Measurements from ENCODE around the gene EPN2.

Gene EPN2

GRCh38 chr17:19248151-19248927 is 11.2 kb downstream of the EPN2 start:
- H3K9me3 ChIP-seq (ENCODE audit: low read length), result no peaks in the 10 kb centered on the region
- no peaks in the 10 kb centered on the region for H3K27me3 ChIP-seq (ENCODE audit: insufficient read depth, low read length)
- H3K4me3 ChIP-seq (ENCODE audit: low read length), result no peak overlapping the region

GRCh38 chr17:19248928-19249574 is 11.9 kb downstream of the EPN2 start:
- no peak overlapping the region for H2AFZ ChIP-seq (ENCODE audit: low read depth, low read length)
- no peaks in the 10 kb centered on the region for H3K4me1 ChIP-seq (ENCODE audit: insufficient read depth, low read length)
- no peak overlapping the region for H3K4me3 ChIP-seq (ENCODE audit: low read length)
- no peaks in the 10 kb centered on the region for H3K9me3 ChIP-seq (ENCODE audit: low read length)
- H3K27me3 ChIP-seq (ENCODE audit: insufficient read depth, low read length), result no peaks in the 10 kb centered on the region
- H3K36me3 ChIP-seq (ENCODE audit: insufficient read depth, low read length), result no peaks in the 10 kb centered on the region

More at GRCh38 chr17:19248151-19248927, 11.2 kb downstream of the EPN2 start:
- no peaks in the 10 kb centered on the region for H3K36me3 ChIP-seq (ENCODE audit: insufficient read depth, low read length)
- H3K4me1 ChIP-seq (ENCODE audit: insufficient read depth, low read length), result no peaks in the 10 kb centered on the region
- no peak overlapping the region for H2AFZ ChIP-seq (ENCODE audit: low read depth, low read length)

GRCh38 chr17:19249681-19250080 is 12.5 kb downstream of the EPN2 start:
- no peaks in the 10 kb centered on the region for H3K4me1 ChIP-seq (ENCODE audit: insufficient read depth, low read length)
- H3K9me3 ChIP-seq (ENCODE audit: low read length), result no peaks in the 10 kb centered on the region
- H3K36me3 ChIP-seq (ENCODE audit: insufficient read depth, low read length), result no peaks in the 10 kb centered on the region
- no peak overlapping the region for H2AFZ ChIP-seq (ENCODE audit: low read depth, low read length)
- H3K4me3 ChIP-seq (ENCODE audit: low read length), result no peak overlapping the region
- H3K27me3 ChIP-seq (ENCODE audit: insufficient read depth, low read length), result no peaks in the 10 kb centered on the region

- no peaks in the 10 kb centered on the region for H3K9me3 ChIP-seq (ENCODE audit: low read length)
- no peaks in the 10 kb centered on the region for H3K4me1 ChIP-seq (ENCODE audit: insufficient read depth, low read length)
- H3K27me3 ChIP-seq (ENCODE audit: insufficient read depth, low read length), result no peaks in the 10 kb centered on the region
- H3K36me3 ChIP-seq (ENCODE audit: insufficient read depth, low read length), result no peaks in the 10 kb centered on the region
- H3K4me3 ChIP-seq (ENCODE audit: low read length), result no peak overlapping the region
- no peak overlapping the region for H2AFZ ChIP-seq (ENCODE audit: low read depth, low read length)
Observed at GRCh38 chr17:19250421-19251173, 13.4 kb downstream of the EPN2 start.

- Histone ChIP-seq H3K36me3 (ENCODE audit: insufficient read depth, low read length) (no peaks in the 10 kb centered on the region), H2AFZ (ENCODE audit: low read depth, low read length) (no peak overlapping the region), H3K4me3 (ENCODE audit: low read length) (no peak overlapping the region), H3K9me3 (ENCODE audit: low read length) (no peaks in the 10 kb centered on the region), H3K4me1 (ENCODE audit: insufficient read depth, low read length) (no peaks in the 10 kb centered on the region), H3K27me3 (ENCODE audit: insufficient read depth, low read length) (no peaks in the 10 kb centered on the region)
Observed at GRCh38 chr17:19253112-19253511, 15.9 kb downstream of the EPN2 start.

GRCh38 chr17:19254651-19255050 is 17.5 kb downstream of the EPN2 start:
- Histone ChIP-seq H3K36me3 (ENCODE audit: insufficient read depth, low read length) (no peaks in the 10 kb centered on the region), H2AFZ (ENCODE audit: low read depth, low read length) (no peak overlapping the region), H3K4me3 (ENCODE audit: low read length) (no peak overlapping the region), H3K27me3 (ENCODE audit: insufficient read depth, low read length) (no peaks in the 10 kb centered on the region), H3K9me3 (ENCODE audit: low read length) (no peaks in the 10 kb centered on the region), H3K4me1 (ENCODE audit: insufficient read depth, low read length) (no peaks in the 10 kb centered on the region)

GRCh38 chr17:19255279-19255678 is 18.1 kb downstream of the EPN2 start:
- Histone ChIP-seq H3K9me3 (ENCODE audit: low read length) (no peaks in the 10 kb centered on the region), H2AFZ (ENCODE audit: low read depth, low read length) (no peak overlapping the region), H3K4me3 (ENCODE audit: low read length) (no peak overlapping the region), H3K27me3 (ENCODE audit: insufficient read depth, low read length) (no peaks in the 10 kb centered on the region), H3K4me1 (ENCODE audit: insufficient read depth, low read length) (no peaks in the 10 kb centered on the region), H3K36me3 (ENCODE audit: insufficient read depth, low read length) (no peaks in the 10 kb centered on the region)

GRCh38 chr17:19258371-19258770 is 21.2 kb downstream of the EPN2 start:
- Histone ChIP-seq H2AFZ (ENCODE audit: low read depth, low read length) (no peak overlapping the region), H3K4me3 (ENCODE audit: low read length) (no peak overlapping the region), H3K27me3 (ENCODE audit: insufficient read depth, low read length) (no peaks in the 10 kb centered on the region), H3K36me3 (ENCODE audit: insufficient read depth, low read length) (no peaks in the 10 kb centered on the region), H3K4me1 (ENCODE audit: insufficient read depth, low read length) (no peaks in the 10 kb centered on the region), H3K9me3 (ENCODE audit: low read length) (no peaks in the 10 kb centered on the region)

GRCh38 chr17:19260958-19261357 is 23.8 kb downstream of the EPN2 start:
- H3K27me3 ChIP-seq (ENCODE audit: insufficient read depth, low read length), result no peaks in the 10 kb centered on the region
- H3K36me3 ChIP-seq (ENCODE audit: insufficient read depth, low read length), result no peaks in the 10 kb centered on the region
- H3K4me3 ChIP-seq (ENCODE audit: low read length), result no peak overlapping the region
- H2AFZ ChIP-seq (ENCODE audit: low read depth, low read length), result no peak overlapping the region
- no peaks in the 10 kb centered on the region for H3K9me3 ChIP-seq (ENCODE audit: low read length)
- no peaks in the 10 kb centered on the region for H3K4me1 ChIP-seq (ENCODE audit: insufficient read depth, low read length)

- H3K27me3 ChIP-seq (ENCODE audit: insufficient read depth, low read length), result no peaks in the 10 kb centered on the region
- no peaks in the 10 kb centered on the region for H3K36me3 ChIP-seq (ENCODE audit: insufficient read depth, low read length)
- no peak overlapping the region for H2AFZ ChIP-seq (ENCODE audit: low read depth, low read length)
- H3K4me1 ChIP-seq (ENCODE audit: insufficient read depth, low read length), result no peaks in the 10 kb centered on the region
- no peaks in the 10 kb centered on the region for H3K9me3 ChIP-seq (ENCODE audit: low read length)
- H3K4me3 ChIP-seq (ENCODE audit: low read length), result no peak overlapping the region
Observed at GRCh38 chr17:19261426-19261825, 24.3 kb downstream of the EPN2 start.

GRCh38 chr17:19262650-19263631 is 25.8 kb downstream of the EPN2 start:
- Histone ChIP-seq H3K36me3 (ENCODE audit: insufficient read depth, low read length) (no peaks in the 10 kb centered on the region), H3K4me3 (ENCODE audit: low read length) (no peak overlapping the region), H3K4me1 (ENCODE audit: insufficient read depth, low read length) (no peaks in the 10 kb centered on the region), H3K9me3 (ENCODE audit: low read length) (no peaks in the 10 kb centered on the region), H2AFZ (ENCODE audit: low read depth, low read length) (no peak overlapping the region), H3K27me3 (ENCODE audit: insufficient read depth, low read length) (no peaks in the 10 kb centered on the region)

GRCh38 chr17:19263641-19264051 is 26.5 kb downstream of the EPN2 start:
- no peaks in the 10 kb centered on the region for H3K4me1 ChIP-seq (ENCODE audit: insufficient read depth, low read length)
- no peak overlapping the region for H2AFZ ChIP-seq (ENCODE audit: low read depth, low read length)
- H3K36me3 ChIP-seq (ENCODE audit: insufficient read depth, low read length), result no peaks in the 10 kb centered on the region
- H3K9me3 ChIP-seq (ENCODE audit: low read length), result no peaks in the 10 kb centered on the region
- no peak overlapping the region for H3K4me3 ChIP-seq (ENCODE audit: low read length)
- H3K27me3 ChIP-seq (ENCODE audit: insufficient read depth, low read length), result no peaks in the 10 kb centered on the region

All from neuron (in vitro differentiated cells).